B cell (primary cell): Measurements from ENCODE around the gene DCTPP1. TPM values are rescaled to one million over a fixed set of nuclear protein-coding genes. Genes with fewer than 3 reads are reported as not detected.

Experiments
- ATAC-seq: fragments of 200-7000 bp; cut with Tn5 transposase; one replicate; pipeline ENCODE4 v1.10.0; 2021; ENCODE audit warnings: low read depth, mild to moderate bottlenecking, moderate number of reproducible peaks, moderate library complexity
- CTCF ChIA-PET: fragments of 350-600 bp; sonication (Branson Sonifier 250); formaldehyde crosslinking; loops from one replicate; lab custom pipeline; 2021; ENCODE audit warnings: antibody characterized with exemption, inconsistent platforms; lab: Charles Lee
- POLR2A ChIA-PET: fragments of 350-600 bp; sonication (Branson Sonifier 250); formaldehyde crosslinking; loops from one replicate; lab custom pipeline; 2021; ENCODE audit warnings: antibody characterized with exemption; lab: Charles Lee
- DNase-seq: peaks from one replicate; pipeline ENCODE4 v3.0.0; 2013
- H2AFZ ChIP-seq: 2 replicates; pipeline ENCODE4 v1.6.1; 2012; ENCODE audit warnings: mild to moderate bottlenecking, low read depth, low read length; ENCODE audit not compliant: insufficient read depth, poor library complexity, severe bottlenecking
- H3K27ac ChIP-seq, 2 donors: 1 replicate in 1 of 2; 2 replicates in 1 of 2; pipeline ENCODE4 v1.5.1; 2012 to 2013; ENCODE audit warnings: low read length in 2 of 2, mild to moderate bottlenecking in 2 of 2, moderate library complexity in 1 of 2
- H3K27me3 ChIP-seq, 4 experiments: fragments of 200-600 bp in 1 of 4; sonication (generic) in 1 of 4; replicated peaks in 1 of 4; 1 replicate in 2 of 4; 2 replicates in 2 of 4; pipeline versions ENCODE4 v1.6.1 to v1.7.0; 2013 to 2016; ENCODE audit warnings: low read length in 3 of 4, mild to moderate bottlenecking in 2 of 4, mixed read lengths in 1 of 4, moderate library complexity in 1 of 4; ENCODE audit not compliant: insufficient read depth in 4 of 4, control insufficient read depth in 3 of 4; ENCODE audit errors: control extremely low read depth in 1 of 4
- H3K36me3 ChIP-seq, 2 experiments: replicated peaks in 1 of 2; 1 replicate in 1 of 2; 2 replicates in 1 of 2; pipeline versions ENCODE4 v1.6.1 to v1.7.1; 2013; ENCODE audit warnings: low read length in 1 of 2; ENCODE audit not compliant: insufficient read depth in 2 of 2, control insufficient read depth in 1 of 2; ENCODE audit errors: control extremely low read depth in 1 of 2, extremely low read depth in 1 of 2
- H3K4me1 ChIP-seq, 2 donors: fragments of 200-600 bp in 1 of 2; sonication (generic) in 1 of 2; 1 replicate in 1 of 2; 2 replicates in 1 of 2; pipeline versions ENCODE4 v1.5.1 to v1.6.1; 2013 to 2017; ENCODE audit warnings: low read length in 2 of 2; ENCODE audit not compliant: control insufficient read depth in 2 of 2, insufficient read depth in 2 of 2
- H3K4me2 ChIP-seq: replicated peaks from 2 replicates; pipeline ENCODE3; 2012; ENCODE audit warnings: mild to moderate bottlenecking, low read depth, low read length; ENCODE audit not compliant: poor library complexity, severe bottlenecking
- H3K4me3 ChIP-seq, 5 experiments: fragments of 200-600 bp in 1 of 5; sonication (generic) in 1 of 5; 1 replicate in 3 of 5; 2 replicates in 2 of 5; pipeline versions ENCODE4 v1.5.1 to v1.7.0; 2011 to 2016; ENCODE audit warnings: low read length in 4 of 5, mild to moderate bottlenecking in 4 of 5, low read depth in 2 of 5, control low read depth in 1 of 5, moderate library complexity in 1 of 5; ENCODE audit not compliant: insufficient read depth in 1 of 5; ENCODE audit errors: control extremely low read depth in 1 of 5, extremely low read depth in 1 of 5
- H3K79me2 ChIP-seq: fragments of 200-600 bp; sonication (generic); one replicate; pipeline ENCODE4 v1.6.0; 2016; ENCODE audit warnings: low read length; ENCODE audit not compliant: control insufficient read depth, insufficient read depth
- H3K9ac ChIP-seq: fragments of 200-600 bp; sonication (generic); 2 replicates; pipeline ENCODE4 v1.6.1; 2017; ENCODE audit warnings: mild to moderate bottlenecking, low read length, moderate library complexity
- H3K9me3 ChIP-seq, 3 donors: one replicate each; pipeline versions ENCODE4 v1.6.1 to v1.7.1; 2013; ENCODE audit warnings: low read length in 2 of 3; ENCODE audit not compliant: control insufficient read depth in 2 of 3, insufficient read depth in 1 of 3; ENCODE audit errors: control extremely low read depth in 1 of 3
- H4K20me1 ChIP-seq: 2 replicates; pipeline ENCODE4 v1.6.0; 2012; ENCODE audit warnings: mild to moderate bottlenecking, low read length; ENCODE audit not compliant: insufficient read depth, control insufficient read depth, poor library complexity, severe bottlenecking
- H3K27ac Mint-ChIP-seq: one replicate; pipeline ENCODE4 v1.8.0; 2021; ENCODE audit warnings: mixed read lengths
- H3K27me3 Mint-ChIP-seq: one replicate; pipeline ENCODE4 v1.8.0; 2021; ENCODE audit warnings: mixed read lengths
- H3K4me1 Mint-ChIP-seq: one replicate; pipeline ENCODE4 v1.8.0; 2021; ENCODE audit warnings: mixed read lengths
- H3K4me3 Mint-ChIP-seq: one replicate; pipeline ENCODE4 v1.8.0; 2021; ENCODE audit warnings: mixed read lengths
- H3K9me3 Mint-ChIP-seq: one replicate; pipeline ENCODE4 v1.8.0; 2022; ENCODE audit warnings: mixed read lengths; ENCODE audit not compliant: insufficient read depth
- CTCF ChIP-seq: fragments of 200-600 bp; IDR thresholded peaks from one replicate; pipeline ENCODE4 v1.8.0; 2022; ENCODE audit warnings: antibody characterized with exemption, mild to moderate bottlenecking
- EZH2 ChIP-seq: IDR thresholded peaks from 2 replicates; pipeline ENCODE4 v1.6.1; 2012; ENCODE audit warnings: borderline replicate concordance, low read depth, mild to moderate bottlenecking, moderate library complexity, low read length; ENCODE audit not compliant: insufficient read depth, poor library complexity, severe bottlenecking
- WGBS: methylation state at CpG from one replicate; pipeline ENCODE4 v1.1.5; 2013; ENCODE audit warnings: missing lambda C conversion rate; ENCODE audit not compliant: insufficient coverage; 5-methylcytosine and 5-hydroxymethylcytosine counted together
- intact Hi-C: fragments of 100-400 bp; cut with micrococcal nuclease; formaldehyde crosslinking; loops from one replicate; pipeline ENCODE4 v1.10.0; 2022
- polyA plus RNA-seq: library from polyadenylated mRNA; depleted of rRNA; stranded (reverse); fragments of >200 nt; gene quantifications from 2 replicates; pipeline ENCODE4 v1.2.3, GENCODE V29; 2012
- total RNA-seq, 2 donors: library from RNA; stranded (reverse); fragments of 120-200 nt in 1 of 2; gene quantifications; 1 replicate in 1 of 2; 2 replicates in 1 of 2; pipeline versions ENCODE4 v1.2.3 to v1.2.4, GENCODE V29; 2013 to 2022

The DCTPP1 gene
- total and polyA plus RNA-seq, 2 donors (not counting 1 experiment from before 2014, with no cell fraction given): 25.0 to 30.3 TPM

- H3K9me3 ChIP-seq: no peaks in the 10 kb centered on the region
- intact Hi-C loops: no loop called here
- Mint-ChIP-seq H3K4me1 (peaks cover 49% of the 10 kb centered on the region), H3K27me3 (no peaks in the 10 kb centered on the region), H3K4me3 (no peak overlapping the region), H3K9me3 (no peaks in the 10 kb centered on the region), H3K27ac (peak overlapping the region; percentile 39)
- H3K79me2 ChIP-seq: peaks cover 22% of the 10 kb centered on the region
- CTCF ChIA-PET: interaction anchor here (0.6 to 2.6 kb wide), 5 partner anchors 13 to 152 kb away, joined by 3 to 5 read pairs (median 4); no protein-coding TSS in a partner anchor
- WGBS: 100% methylated on average over 1 of the region's 3 CpGs
- H4K20me1 ChIP-seq: no peaks in the 10 kb centered on the region
- H3K36me3 ChIP-seq: peaks cover 7 to 40% of the 10 kb centered on the region in 2 experiments
- no peak overlapping the region for H3K4me3 ChIP-seq
- no peak overlapping the region for H2AFZ ChIP-seq
- ATAC-seq: no peak
- POLR2A ChIA-PET: interaction anchor here (0.7 to 2.7 kb wide), 3 partner anchors 18 to 35 kb away, joined by 5 to 19 read pairs (median 7); no protein-coding TSS in a partner anchor
- H3K27me3 ChIP-seq: no peaks in the 10 kb centered on the region
- no peak overlapping the region for H3K4me2 ChIP-seq
- peaks cover 30 to 36% of the 10 kb centered on the region in 2 donors for H3K4me1 ChIP-seq
- H3K27ac ChIP-seq: peak overlapping the region in 1 of 2 donors; percentile 43
- no peak overlapping the region for H3K9ac ChIP-seq
- no peak for DNase-seq
- TF ChIP-seq EZH2: no peak
- no peak for TF ChIP-seq CTCF
Observed at GRCh38 chr16:30476991-30477390, 47.2 kb upstream of the DCTPP1 start.

GRCh38 chr16:30474684-30475083 is 44.9 kb upstream of the DCTPP1 start:
- peak overlapping the region; percentile 50 for H3K27ac Mint-ChIP-seq
- Histone ChIP-seq H3K27me3 (no peaks in the 10 kb centered on the region), H3K4me1 (peaks cover 49 to 57% of the 10 kb centered on the region in 2 donors), H3K4me3 (no peak overlapping the region), H3K27ac (peak overlapping the region in 1 of 2 donors; percentile 41), H4K20me1 (no peaks in the 10 kb centered on the region), H2AFZ (no peak overlapping the region), H3K36me3 (peaks cover 2 to 23% of the 10 kb centered on the region in 2 experiments), H3K4me2 (peak overlapping the region; percentile 94), H3K9me3 (no peaks in the 10 kb centered on the region), H3K9ac (no peak overlapping the region), H3K79me2 (peaks cover 22% of the 10 kb centered on the region)
- H3K27me3 Mint-ChIP-seq: no peaks in the 10 kb centered on the region
- no peak for ATAC-seq
- H3K4me1 Mint-ChIP-seq: peaks cover 59% of the 10 kb centered on the region
- peak overlapping the region; percentile 49 for H3K4me3 Mint-ChIP-seq
- TF ChIP-seq CTCF: no peak
- no peak for TF ChIP-seq EZH2
- 100% methylated on average over 2 of the region's 7 CpGs for WGBS
- no peaks in the 10 kb centered on the region for H3K9me3 Mint-ChIP-seq
- intact Hi-C loops: loop anchor here (5.0 kb wide), 2 partner anchors 42 to 97 kb away; partner anchors contain the start of gene DCTPP1
- ChIA-PET CTCF (interaction anchor here (0.5 to 6.5 kb wide), 6 partner anchors 25 to 154 kb away, joined by 5 to 77 read pairs (median 8); partner anchors contain the start of genes DCTPP1 and SEPHS2), POLR2A (interaction anchor here (0.6 to 2.7 kb wide), 4 partner anchors 16 to 45 kb away, joined by 4 to 19 read pairs (median 6); partner anchors contain the start of gene DCTPP1)
- no peak for DNase-seq
